NCI-H2029 treated with DMSO at 0.1 percent for 48 hours (cell line): ENCODE measurements around the gene ALDH1A3.
A peak's percentile ranks its signal among the peaks of the same experiment; 100 is the strongest.

Source experiments
- DNase-seq: peaks from one replicate; lab custom pipeline; 2025; lab: John Stamatoyannopoulos, UW

The ALDH1A3 gene

DNA sequence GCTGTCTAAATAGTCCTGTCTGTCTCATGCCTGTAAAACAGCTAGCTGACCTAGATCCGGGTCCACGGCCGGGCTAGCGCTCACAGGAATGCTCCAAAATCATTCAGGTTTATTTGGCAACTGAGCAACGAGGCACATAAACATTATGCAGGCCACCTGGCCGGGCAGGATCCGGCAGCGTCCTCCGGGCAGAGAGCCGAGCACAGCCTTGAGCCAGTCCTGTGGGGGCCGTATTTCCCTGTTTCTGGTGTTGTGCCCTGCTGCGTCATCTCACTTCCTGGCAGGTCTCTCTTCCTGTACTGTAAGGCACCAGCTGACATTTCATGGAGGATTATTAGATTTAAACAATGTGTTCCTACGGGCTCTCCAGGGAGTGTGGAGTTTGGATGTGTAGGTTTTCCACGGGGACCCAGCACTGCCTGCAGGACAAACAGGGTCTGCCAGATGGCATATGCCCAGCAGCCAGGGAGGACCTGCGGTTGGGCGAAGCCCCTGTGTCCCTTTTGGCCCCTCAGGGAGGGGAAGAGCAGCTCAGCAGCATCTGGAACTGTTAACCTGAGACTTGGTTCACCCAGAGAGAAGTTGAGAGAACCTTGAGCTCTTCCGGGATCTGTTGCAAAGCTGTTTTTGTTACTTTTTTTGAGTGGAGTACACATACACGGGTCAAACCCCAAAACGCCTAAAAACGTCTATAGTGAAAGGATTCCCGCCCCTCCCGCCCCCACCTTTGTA, 23.0 kb downstream of the ALDH1A3 start:
- DNase-seq, result peak; percentile 25

DNA sequence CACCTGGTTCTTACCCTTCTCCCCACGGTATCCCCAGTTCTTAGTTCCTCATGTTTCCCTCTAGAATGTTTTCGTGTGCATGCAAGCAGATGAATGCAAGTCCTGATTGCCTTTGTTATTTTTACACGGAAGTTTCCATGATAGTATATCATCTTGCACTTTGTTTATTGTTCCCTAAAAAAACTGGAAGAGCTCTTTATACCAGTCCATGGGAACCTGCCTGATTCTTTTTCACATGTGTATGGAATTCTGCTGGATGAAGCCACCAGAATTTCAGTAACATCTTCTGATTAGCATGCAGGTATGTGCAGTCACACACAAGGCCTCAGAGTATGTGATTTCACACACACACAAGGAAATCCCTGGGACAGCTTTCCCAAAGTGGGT, 23.5 kb downstream of the ALDH1A3 start:
- no peak for DNase-seq

- DNase-seq, result no peak
Observed at GRCh38 chr15:100905850-100906249, 26.2 kb downstream of the ALDH1A3 start.

GRCh38 chr15:100908466-100908865, 28.8 kb downstream of the ALDH1A3 start:
- no peak for DNase-seq

GRCh38 chr15:100909565-100909964, 29.9 kb downstream of the ALDH1A3 start:
- DNase-seq, result no peak

DNA sequence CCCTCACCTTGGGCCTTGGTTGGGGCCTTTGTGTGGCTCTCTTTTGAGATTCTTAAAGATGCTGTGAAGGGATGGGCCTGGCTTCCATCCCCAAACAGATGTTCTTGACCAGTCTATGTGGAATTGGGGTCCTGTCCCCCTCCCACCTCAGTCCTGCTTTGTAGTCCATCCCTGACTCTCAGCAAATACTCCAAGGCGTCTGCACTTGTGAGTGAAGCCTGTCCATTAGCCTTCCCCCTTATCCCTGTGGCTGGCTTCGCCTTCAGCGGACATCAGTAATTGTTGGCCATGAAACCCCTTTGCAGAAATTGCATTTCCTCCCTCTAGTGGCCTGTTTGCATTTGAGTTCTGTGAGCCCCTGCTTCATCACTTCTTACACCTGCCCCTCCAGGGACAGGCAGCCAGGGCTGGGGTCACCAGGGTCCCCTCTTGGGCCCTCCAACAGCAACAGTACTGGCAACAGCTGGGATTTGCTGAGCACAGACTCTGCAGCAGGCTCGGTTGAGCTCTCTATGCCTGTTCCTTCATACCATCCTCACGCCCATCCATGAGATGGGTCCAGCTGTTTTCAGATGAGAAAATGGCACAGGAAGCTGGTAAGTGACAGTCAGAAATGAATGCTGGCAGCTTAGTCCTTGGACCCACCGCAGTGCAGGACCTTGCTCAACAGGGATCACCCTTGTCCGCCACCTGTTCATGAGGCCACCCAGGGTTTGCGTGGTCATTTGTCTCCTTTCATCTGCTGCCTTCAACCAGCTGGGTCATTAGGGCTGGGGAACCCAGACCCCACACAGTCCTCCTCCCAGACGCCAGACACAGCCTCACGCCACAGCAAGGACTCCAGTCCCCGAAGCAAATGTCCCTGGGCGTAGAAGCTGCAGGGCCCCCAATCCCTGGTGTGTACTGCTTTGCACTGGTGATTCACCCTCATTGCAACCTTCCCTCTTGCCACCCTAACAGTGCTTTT, 30.6 kb downstream of the ALDH1A3 start:
- DNase-seq, result no peak

GRCh38 chr15:100911086-100911485, 31.5 kb downstream of the ALDH1A3 start:
- no peak for DNase-seq

GRCh38 chr15:100913961-100914360, 34.3 kb downstream of the ALDH1A3 start:
- DNase-seq, result no peak

GRCh38 chr15:100914876-100915275, 35.2 kb downstream of the ALDH1A3 start:
- DNase-seq, result no peak

DNA sequence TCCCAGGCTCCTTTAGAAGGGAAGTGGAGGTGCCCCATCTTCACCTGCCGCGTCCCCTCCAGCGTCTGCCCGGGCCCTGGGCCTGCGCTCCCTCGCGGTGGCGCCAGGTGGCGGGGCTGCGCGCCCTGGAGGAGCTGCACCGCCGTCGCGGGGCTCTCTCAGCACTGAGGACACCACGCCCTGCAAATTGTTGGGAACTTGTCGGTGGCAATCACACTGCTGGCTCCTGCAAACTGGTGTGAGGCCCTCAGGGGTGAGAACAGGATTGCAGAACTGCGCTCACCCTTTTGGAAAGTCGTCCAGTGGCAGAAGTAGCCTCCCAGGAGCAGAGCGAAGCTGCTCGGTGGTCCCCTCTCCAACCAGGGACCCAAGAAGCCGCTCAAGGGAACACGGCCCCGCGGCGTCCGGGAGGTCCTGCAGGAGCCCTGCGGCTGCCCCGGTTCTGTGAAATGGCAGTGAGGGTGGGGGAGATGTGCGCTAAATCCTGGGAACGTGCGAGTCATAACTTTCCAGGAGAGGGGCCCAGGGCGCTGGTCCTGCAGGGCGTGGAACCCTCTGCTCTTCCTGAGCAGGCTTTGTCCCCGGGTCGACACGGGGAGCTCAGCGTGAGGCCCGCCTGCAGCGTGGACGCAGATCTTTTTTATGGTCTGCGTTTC, 38.5 kb downstream of the ALDH1A3 start:
- DNase-seq, result no peak

DNA sequence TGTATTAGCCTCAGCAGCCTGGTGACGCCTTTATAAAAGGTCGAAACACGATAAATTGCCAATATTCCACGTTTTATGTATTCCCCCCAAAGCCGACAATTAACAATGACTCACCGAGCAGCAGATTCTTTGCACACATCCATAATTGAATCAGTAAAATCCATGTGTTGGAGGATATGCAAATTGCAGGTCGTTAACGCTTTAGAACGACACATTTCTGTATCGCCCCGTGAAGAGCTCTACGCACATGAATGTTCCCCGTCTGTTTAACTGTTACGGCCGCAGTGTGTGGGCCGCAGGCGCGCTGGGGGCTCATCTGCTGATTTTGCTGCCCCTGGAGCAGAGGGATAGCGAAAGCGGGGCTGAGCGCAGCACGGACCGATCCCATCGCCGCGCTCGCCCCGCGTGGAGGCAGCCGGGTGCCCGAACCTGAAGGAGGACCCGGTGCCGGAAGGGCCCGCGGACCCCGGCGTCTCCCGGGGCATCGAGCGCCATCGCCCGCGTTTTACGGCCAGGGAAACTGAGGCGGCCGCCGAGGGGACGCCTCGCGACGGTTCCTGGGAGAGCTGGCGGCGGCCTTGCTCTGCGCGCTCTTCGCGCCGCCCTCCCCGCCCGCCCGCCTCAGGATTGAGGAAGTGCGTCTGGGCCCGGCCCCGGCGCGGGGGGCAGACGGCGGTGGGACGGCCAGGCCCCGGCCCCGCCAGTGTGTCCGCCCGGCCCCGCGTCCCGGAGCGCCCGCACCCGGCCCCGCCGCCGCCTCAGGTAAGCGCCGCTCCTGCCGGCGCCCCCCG, 39.3 kb downstream of the ALDH1A3 start, which contains the start of gene LRRK1:
LRRK1 (plus strand) TSS at position 668 of the 791 bp plus-strand sequence. CDS start 5,276 bp downstream, outside the sequence.
- no peak for DNase-seq

- no peak for DNase-seq
Observed at GRCh38 chr15:100919481-100920405, 40.1 kb downstream of the ALDH1A3 start.

GRCh38 chr15:100920516-100921135, 41.0 kb downstream of the ALDH1A3 start:
- DNase-seq, result no peak

- DNase-seq, result no peak
Observed at GRCh38 chr15:100922192-100923040, 42.8 kb downstream of the ALDH1A3 start.

DNA sequence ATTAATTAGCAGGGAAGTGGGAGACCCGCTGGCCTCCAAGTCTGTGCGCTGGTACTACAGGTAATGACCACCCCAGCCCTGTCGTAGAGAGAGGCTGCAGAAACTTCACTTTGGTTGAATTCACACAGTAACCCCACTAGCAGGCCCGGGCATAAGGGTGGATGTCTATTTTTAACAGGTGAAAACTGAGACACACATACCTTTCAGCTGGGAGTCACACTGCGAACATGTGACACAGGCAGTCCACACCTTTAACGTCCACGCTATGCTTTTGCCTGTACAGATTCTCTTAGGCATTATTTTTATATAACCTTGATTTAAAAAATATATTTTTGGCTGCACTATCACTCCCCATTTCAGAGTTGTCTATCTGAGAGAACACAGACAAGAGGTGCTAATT, 43.4 kb downstream of the ALDH1A3 start:
- no peak for DNase-seq

DNA sequence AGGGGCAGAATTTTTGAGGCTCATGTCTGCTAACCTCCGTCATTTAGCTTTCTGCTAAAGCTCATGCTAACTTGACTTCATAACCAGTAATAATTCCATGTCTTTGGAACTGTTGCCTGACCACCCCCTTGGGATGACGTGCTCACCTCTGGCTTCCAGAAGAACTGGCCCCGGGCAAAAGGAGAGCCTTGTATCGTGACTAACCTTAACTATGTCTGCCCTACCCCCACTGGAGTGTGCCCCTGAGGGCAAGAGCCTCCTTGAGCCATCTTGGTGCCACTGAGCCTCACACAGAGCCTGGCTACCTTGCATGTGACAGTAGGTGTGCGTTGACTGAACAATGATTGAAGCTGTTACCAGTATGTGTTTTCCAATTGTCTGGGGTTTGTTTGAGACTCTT, 44.3 kb downstream of the ALDH1A3 start:
- no peak for DNase-seq

GRCh38 chr15:100924436-100924835, 44.8 kb downstream of the ALDH1A3 start:
- DNase-seq, result no peak

GRCh38 chr15:100925480-100925879, 45.8 kb downstream of the ALDH1A3 start:
- DNase-seq, result no peak

- DNase-seq, result no peak
Observed at GRCh38 chr15:100926258-100926657, 46.6 kb downstream of the ALDH1A3 start.
